ENCODE measurements around the gene ARRDC3. TPM values are rescaled to one million over a fixed set of nuclear protein-coding genes. Genes with fewer than 3 reads are reported as not detected.
A peak's percentile ranks its signal among the peaks of the same experiment; 100 is the strongest.

ARRDC3 gene
- total and polyA plus RNA-seq, 2 experiments from 2014 or later: 53.7 to 114 TPM

DNA sequence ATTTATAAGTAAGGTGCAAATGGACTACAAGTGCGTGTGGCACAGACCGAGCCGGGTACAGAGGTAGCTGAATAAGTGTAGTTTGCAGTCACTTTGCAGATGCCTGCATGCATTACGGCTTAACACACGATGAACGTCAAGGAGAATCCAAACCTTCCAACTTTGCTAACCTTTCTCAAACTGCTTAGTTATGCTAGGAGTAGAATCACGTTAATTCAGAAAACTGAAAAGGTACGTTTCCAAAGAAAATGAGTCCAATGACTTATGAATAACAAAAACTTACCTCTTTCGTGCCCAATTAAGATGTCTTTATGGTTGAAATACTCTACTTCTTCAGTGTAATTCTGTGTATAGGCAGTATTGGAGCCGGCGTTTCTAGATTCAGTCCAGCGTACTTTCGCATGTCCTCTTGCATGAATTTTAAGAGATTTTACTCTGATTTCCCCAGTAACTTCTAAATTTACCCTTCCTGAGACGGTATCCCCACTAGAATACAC lies 539 bp downstream of the ARRDC3 start:
- Histone ChIP-seq H3K4me2 (peak overlapping the region; percentile 49), H3K4me3 (peak overlapping the region; percentile 44), H3K36me3 (replicated peaks; ENCODE audit: insufficient read depth, low read depth) (no peaks in the 10 kb centered on the region), H4K20me1 (ENCODE audit: insufficient read depth, poor library complexity, severe bottlenecking) (no peaks in the 10 kb centered on the region), H3K9me2 (replicated peaks; ENCODE audit: insufficient read depth) (no peaks in the 10 kb centered on the region), H3K79me2 (peaks cover 38% of the 10 kb centered on the region), H3K9me3 (ENCODE audit: low read depth) (no peaks in the 10 kb centered on the region), H2AFZ (no peak overlapping the region), H3K4me1 (ENCODE audit: insufficient read depth) (no peaks in the 10 kb centered on the region), H3K27ac (peak overlapping the region; percentile 100), H3K27me3 (no peaks in the 10 kb centered on the region)
- TF ChIP-seq EZH2phosphoT487 (IDR thresholded peaks at IDR 0.05; ENCODE audit: low read depth, severe bottlenecking, unreplicated experiment) (no peak), EZH2 (IDR thresholded peaks at IDR 0.05; ENCODE audit: borderline replicate concordance) (no peak)
- TF ChIP-seq, protein P1, sequence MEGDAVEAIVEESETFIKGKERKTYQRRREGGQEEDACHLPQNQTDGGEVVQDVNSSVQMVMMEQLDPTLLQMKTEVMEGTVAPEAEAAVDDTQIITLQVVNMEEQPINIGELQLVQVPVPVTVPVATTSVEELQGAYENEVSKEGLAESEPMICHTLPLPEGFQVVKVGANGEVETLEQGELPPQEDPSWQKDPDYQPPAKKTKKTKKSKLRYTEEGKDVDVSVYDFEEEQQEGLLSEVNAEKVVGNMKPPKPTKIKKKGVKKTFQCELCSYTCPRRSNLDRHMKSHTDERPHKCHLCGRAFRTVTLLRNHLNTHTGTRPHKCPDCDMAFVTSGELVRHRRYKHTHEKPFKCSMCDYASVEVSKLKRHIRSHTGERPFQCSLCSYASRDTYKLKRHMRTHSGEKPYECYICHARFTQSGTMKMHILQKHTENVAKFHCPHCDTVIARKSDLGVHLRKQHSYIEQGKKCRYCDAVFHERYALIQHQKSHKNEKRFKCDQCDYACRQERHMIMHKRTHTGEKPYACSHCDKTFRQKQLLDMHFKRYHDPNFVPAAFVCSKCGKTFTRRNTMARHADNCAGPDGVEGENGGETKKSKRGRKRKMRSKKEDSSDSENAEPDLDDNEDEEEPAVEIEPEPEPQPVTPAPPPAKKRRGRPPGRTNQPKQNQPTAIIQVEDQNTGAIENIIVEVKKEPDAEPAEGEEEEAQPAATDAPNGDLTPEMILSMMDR (IDR thresholded peaks at IDR 0.05; ENCODE audit: poor library complexity): no peak
- peak; percentile 58 for DNase-seq (ENCODE audit: low spot score)
- WGBS (ENCODE audit: low lambda C conversion rate, missing lambda C conversion rate): under 1% methylated on average over 14 of the region's 14 CpGs

- WGBS (ENCODE audit: low lambda C conversion rate, missing lambda C conversion rate): under 1% methylated on average over 10 of the region's 10 CpGs
- no peaks in the 10 kb centered on the region for H3K4me1 ChIP-seq (ENCODE audit: insufficient read depth)
- peaks cover 44% of the 10 kb centered on the region for H3K79me2 ChIP-seq
These were observed 1.2 kb downstream of the ARRDC3 start for GRCh38 chr5:91381774-91382359.

DNA sequence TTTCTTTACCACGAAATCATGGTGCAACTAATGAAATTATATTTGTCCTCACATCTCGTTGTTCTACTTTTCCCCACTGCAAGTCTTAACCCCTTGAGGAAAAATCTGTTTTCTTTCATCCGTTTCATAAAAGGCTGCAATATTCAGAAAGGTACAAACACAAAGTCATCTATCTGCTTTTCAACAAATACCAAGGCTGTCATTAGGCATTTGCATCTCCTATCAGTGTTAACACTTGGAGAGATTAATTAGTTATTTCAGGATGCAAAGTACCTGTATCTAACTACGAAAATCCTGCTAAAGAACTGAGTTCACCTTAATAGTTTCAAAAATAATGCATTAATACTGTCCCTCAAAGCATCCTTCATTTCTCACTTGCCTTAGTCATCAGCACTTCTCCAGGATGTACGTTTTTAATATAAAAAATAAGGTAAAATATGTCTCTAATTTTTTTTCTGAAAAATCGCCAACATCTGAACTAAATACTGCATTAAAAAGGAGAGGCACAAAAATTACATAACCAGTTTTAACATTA lies 1.8 kb downstream of the ARRDC3 start:
- Histone ChIP-seq H3K27me3 (no peaks in the 10 kb centered on the region), H3K79me2 (peaks cover 50% of the 10 kb centered on the region), H3K36me3 (replicated peaks; ENCODE audit: insufficient read depth, low read depth) (no peaks in the 10 kb centered on the region), H3K9me3 (ENCODE audit: low read depth) (no peaks in the 10 kb centered on the region), H3K4me2 (peak overlapping the region; percentile 71), H3K9me2 (replicated peaks; ENCODE audit: insufficient read depth) (no peaks in the 10 kb centered on the region), H3K27ac (peak overlapping the region; percentile 100), H3K4me3 (peak overlapping the region; percentile 48), H2AFZ (no peak overlapping the region), H4K20me1 (ENCODE audit: insufficient read depth, poor library complexity, severe bottlenecking) (no peaks in the 10 kb centered on the region), H3K4me1 (ENCODE audit: insufficient read depth) (no peaks in the 10 kb centered on the region)
- WGBS (ENCODE audit: low lambda C conversion rate, missing lambda C conversion rate): under 1% methylated on average over 6 of the region's 6 CpGs
- TF ChIP-seq EZH2phosphoT487 (IDR thresholded peaks at IDR 0.05; ENCODE audit: low read depth, severe bottlenecking, unreplicated experiment): no peak
- TF ChIP-seq EZH2 (IDR thresholded peaks at IDR 0.05; ENCODE audit: borderline replicate concordance): no peak
- TF ChIP-seq, protein P1 (IDR thresholded peaks at IDR 0.05; ENCODE audit: poor library complexity): no peak
- DNase-seq (ENCODE audit: low spot score): no peak

More at GRCh38 chr5:91381774-91382359, 1.2 kb downstream of the ARRDC3 start:
- no peak overlapping the region for H2AFZ ChIP-seq
- peak overlapping the region; percentile 100 for H3K27ac ChIP-seq
- TF ChIP-seq, protein P1 (IDR thresholded peaks at IDR 0.05; ENCODE audit: poor library complexity): no peak
- TF ChIP-seq EZH2phosphoT487 (IDR thresholded peaks at IDR 0.05; ENCODE audit: low read depth, severe bottlenecking, unreplicated experiment) (no peak), EZH2 (IDR thresholded peaks at IDR 0.05; ENCODE audit: borderline replicate concordance) (no peak)
- H3K9me2 ChIP-seq (replicated peaks; ENCODE audit: insufficient read depth): no peaks in the 10 kb centered on the region
- peak; percentile 92 for DNase-seq (ENCODE audit: low spot score)
- H3K9me3 ChIP-seq (ENCODE audit: low read depth): no peaks in the 10 kb centered on the region
- H3K4me3 ChIP-seq: peak overlapping the region; percentile 48
- peak overlapping the region; percentile 71 for H3K4me2 ChIP-seq
- no peaks in the 10 kb centered on the region for H3K27me3 ChIP-seq
- H3K36me3 ChIP-seq (replicated peaks; ENCODE audit: insufficient read depth, low read depth): no peaks in the 10 kb centered on the region
- no peaks in the 10 kb centered on the region for H4K20me1 ChIP-seq (ENCODE audit: insufficient read depth, poor library complexity, severe bottlenecking)
